IMR-90 (cell line): ENCODE measurements around the gene C11orf68. TPM values are rescaled to one million over a fixed set of nuclear protein-coding genes. Genes with fewer than 3 reads are reported as not detected.
A peak's percentile ranks its signal among the peaks of the same experiment; 100 is the strongest.

Experiments
- ATAC-seq: fragments of 200-7000 bp; cut with Tn5 transposase; 2 replicates; pipeline ENCODE4 v1.9.1; 2020; ENCODE audit warnings: low read depth, mild to moderate bottlenecking, moderate library complexity
- BruUV-seq: library from RNA; stranded (reverse); fragments of 400-500 nt; replicated peaks from 2 replicates; lab custom pipeline; 2021; lab: Mats Ljungman, UMichigan
- CTCF ChIA-PET: fragments of 300-600 bp; formaldehyde crosslinking; extraction: SDS; loops from one replicate; lab custom pipeline; 2021; ENCODE audit warnings: antibody characterized with exemption; lab: Yijun Ruan, JAX
- POLR2A ChIA-PET: fragments of 300-600 bp; sonication (Branson Sonifier 250); formaldehyde crosslinking; loops from one replicate; lab custom pipeline; 2022; ENCODE audit warnings: antibody characterized with exemption; ENCODE audit not compliant: unreplicated experiment; lab: Charles Lee
- DNase-seq: peaks from one replicate; pipeline ENCODE4 v3.0.0; 2013
- H2AFZ ChIP-seq: replicated peaks from 2 replicates; pipeline ENCODE3; 2013; ENCODE audit warnings: low read length, mild to moderate bottlenecking; ENCODE audit not compliant: poor library complexity
- H2AK5ac ChIP-seq: 2 replicates; pipeline ENCODE4 v1.6.1; 2013; ENCODE audit warnings: low read depth, low read length, inconsistent platforms
- H2AK9ac ChIP-seq: replicated peaks from 2 replicates; pipeline ENCODE3; 2013; ENCODE audit warnings: mild to moderate bottlenecking, low read depth, low read length, moderate library complexity; ENCODE audit not compliant: poor library complexity
- H2BK120ac ChIP-seq: 2 replicates; pipeline ENCODE4 v1.6.1; 2013; ENCODE audit warnings: low read depth, low read length, inconsistent platforms
- H2BK15ac ChIP-seq: 3 replicates; pipeline ENCODE4 v1.6.1; 2013; ENCODE audit warnings: low read depth, low read length, inconsistent platforms
- H2BK20ac ChIP-seq: 2 replicates; pipeline ENCODE4 v1.6.1; 2013; ENCODE audit warnings: low read depth, mild to moderate bottlenecking, inconsistent platforms, low read length, moderate library complexity
- H2BK5ac ChIP-seq: 2 replicates; pipeline ENCODE4 v1.6.1; 2013; ENCODE audit warnings: mild to moderate bottlenecking, low read depth, low read length, inconsistent platforms; ENCODE audit not compliant: poor library complexity, severe bottlenecking
- H3K14ac ChIP-seq: replicated peaks from 2 replicates; pipeline ENCODE4 v1.6.1; 2013; ENCODE audit warnings: low read depth, low read length, inconsistent platforms
- H3K18ac ChIP-seq: 2 replicates; pipeline ENCODE4 v1.6.1; 2013; ENCODE audit warnings: low read depth, low read length, control low read depth
- H3K23ac ChIP-seq: 2 replicates; pipeline ENCODE4 v1.6.1; 2013; ENCODE audit warnings: low read depth, low read length, inconsistent platforms
- H3K27ac ChIP-seq: 2 replicates; pipeline ENCODE4 v1.5.1; 2013; ENCODE audit warnings: mild to moderate bottlenecking, control low read depth, low read length; ENCODE audit not compliant: insufficient read depth
- H3K27me3 ChIP-seq: 2 replicates; pipeline ENCODE4 v1.6.1; 2013; ENCODE audit warnings: low read length; ENCODE audit not compliant: control insufficient read depth, insufficient read depth
- H3K36me3 ChIP-seq: 2 replicates; pipeline ENCODE4 v1.6.1; 2013; ENCODE audit warnings: low read length, mixed read lengths; ENCODE audit not compliant: control insufficient read depth, insufficient read depth
- H3K4ac ChIP-seq: 2 replicates; pipeline ENCODE4 v1.6.1; 2013; ENCODE audit warnings: low read depth, low read length, inconsistent platforms
- H3K4me1 ChIP-seq: 2 replicates; pipeline ENCODE4 v1.6.1; 2013; ENCODE audit warnings: low read length, mixed read lengths; ENCODE audit not compliant: control insufficient read depth, insufficient read depth
- H3K4me2 ChIP-seq: 2 replicates; pipeline ENCODE4 v1.6.1; 2013; ENCODE audit warnings: low read depth, mild to moderate bottlenecking, control low read depth, low read length, moderate library complexity
- H3K4me3 ChIP-seq: 2 replicates; pipeline ENCODE4 v1.5.1; 2013; ENCODE audit warnings: low read depth, mild to moderate bottlenecking, control low read depth, low read length, moderate library complexity; ENCODE audit not compliant: insufficient read depth
- H3K56ac ChIP-seq: 2 replicates; pipeline ENCODE4 v1.6.1; 2013; ENCODE audit warnings: low read length, inconsistent platforms; ENCODE audit not compliant: insufficient read depth; ENCODE audit errors: extremely low read depth
- H3K79me1 ChIP-seq, 2 experiments: 2 replicates each; pipeline ENCODE4 v1.6.1; 2013; ENCODE audit warnings: low read length in 2 of 2, inconsistent platforms in 1 of 2, low read depth in 1 of 2
- H3K9ac ChIP-seq: 2 replicates; pipeline ENCODE4 v1.6.1; 2013; ENCODE audit warnings: low read depth, low read length, control low read depth
- H3K9me1 ChIP-seq: 2 replicates; pipeline ENCODE4 v1.6.1; 2013; ENCODE audit warnings: low read length, inconsistent platforms; ENCODE audit not compliant: insufficient read depth
- H3K9me3 ChIP-seq: 2 replicates; pipeline ENCODE4 v1.6.1; 2013; ENCODE audit warnings: low read length; ENCODE audit not compliant: control insufficient read depth, insufficient read depth
- H4K20me1 ChIP-seq: 2 replicates; pipeline ENCODE4 v1.6.1; 2013; ENCODE audit warnings: low read length, inconsistent platforms; ENCODE audit not compliant: insufficient read depth
- H4K5ac ChIP-seq: 2 replicates; pipeline ENCODE4 v1.6.1; 2013; ENCODE audit warnings: mild to moderate bottlenecking, low read depth, low read length, control low read depth
- H4K8ac ChIP-seq, 2 experiments: 2 replicates each; pipeline ENCODE4 v1.6.1; 2013; ENCODE audit warnings: low read depth in 2 of 2, low read length in 2 of 2, control low read depth in 1 of 2, inconsistent platforms in 1 of 2
- H4K91ac ChIP-seq: 2 replicates; pipeline ENCODE4 v1.6.1; 2013; ENCODE audit warnings: low read depth, low read length, inconsistent platforms; ENCODE audit not compliant: insufficient read depth
- MAZ ChIP-seq: IDR thresholded peaks from 2 replicates; pipeline ENCODE4 v1.6.1; 2012; ENCODE audit warnings: low read depth, mild to moderate bottlenecking, low read length, improper control_type of control experiment, moderate library complexity, borderline replicate concordance
- POLR2A ChIP-seq: IDR thresholded peaks from 2 replicates; pipeline ENCODE4 v1.6.1; 2012; ENCODE audit warnings: mild to moderate bottlenecking, low read depth, low read length
- USF2 ChIP-seq: fragments of 150-350 bp; IDR thresholded peaks from 2 replicates; pipeline ENCODE4 v1.6.1; 2017; ENCODE audit warnings: mild to moderate bottlenecking, antibody characterized with exemption, low read length, low read depth
- whole genome bisulfite sequencing, 2 experiments: methylation state at CpG; one replicate each; pipeline versions ENCODE4 v1.1.5 to v1.1.7; 2013; ENCODE audit warnings: missing lambda C conversion rate in 2 of 2; ENCODE audit not compliant: insufficient read length in 1 of 2; ENCODE audit errors: extremely low coverage in 2 of 2; 5-methylcytosine and 5-hydroxymethylcytosine counted together
- dilution Hi-C: fragments of 300-500 bp; cut with HindIII; formaldehyde crosslinking; loops from one replicate; pipeline ENCODE4 v1.14.3; 2018; ENCODE audit warnings: low sequenced_read_pairs; ENCODE audit not compliant: unreplicated experiment
- in situ Hi-C: fragments of 300-500 bp; cut with MboI; formaldehyde crosslinking; loops from 3 replicates; pipeline ENCODE4 v1.14.3; 2019; ENCODE audit warnings: low sequenced_read_pairs, inconsistent platforms, mixed read lengths
- intact Hi-C: fragments of 100-400 bp; cut with micrococcal nuclease; formaldehyde crosslinking; loops from 2 replicates; pipeline ENCODE4 v1.10.0; 2022
- polyA plus RNA-seq, 3 experiments: library from polyadenylated mRNA; depleted of rRNA; stranded (reverse); fragments of >200 nt; gene quantifications; 2 replicates each; pipeline ENCODE4 v1.2.3, GENCODE V29; 2012; ENCODE audit warnings: low replicate concordance in 1 of 3
- total RNA-seq: library from RNA; depleted of rRNA; stranded (reverse); fragments of >200 nt; gene quantifications from 2 replicates; pipeline ENCODE4 v1.2.3, GENCODE V29; 2012

The C11orf68 gene
- total and polyA plus RNA-seq, 2 of the 4 experiments (the other 2 are of a cell fraction): 20.3 to 104 TPM

GRCh38 chr11:65894034-65894591, 24.7 kb downstream of the C11orf68 start:
- Histone ChIP-seq H2AK9ac (peak overlapping the region; percentile 76), H2BK15ac (no peak overlapping the region), H3K27ac (peak overlapping the region; percentile 60), H2BK20ac (no peak overlapping the region), H2BK5ac (peak overlapping the region; percentile 40), H3K9ac (peak overlapping the region; percentile 38), H3K36me3 (peaks cover 46% of the 10 kb centered on the region), H3K56ac (0 out of 2 replicates have a peak overlapping the region, but pooled peaks have one; percentile 22), H2BK120ac (no peak overlapping the region), H3K23ac (peak overlapping the region; percentile 83), H4K8ac (peak overlapping the region in 1 of 2 experiments; percentile 24; a peak in 1 of 4 replicates), H3K14ac (peak overlapping the region; percentile 74; the same call in 1 of the 2 replicates), H4K5ac (no peak overlapping the region), H3K79me1 (peaks cover 0 to 24% of the 10 kb centered on the region in 2 experiments; a peak in 2 of 4 replicates), H3K4ac (peak overlapping the region; percentile 66; the same call in 1 of the 2 replicates), H3K4me2 (no peak overlapping the region), H2AK5ac (peak overlapping the region; percentile 14; the same call in 1 of the 2 replicates), H4K91ac (0 out of 2 replicates have a peak overlapping the region, but pooled peaks have one; percentile 29), H2AFZ (no peak overlapping the region), H3K9me1 (0 out of 2 replicates have a peak, but pooled peaks cover 4% of the 10 kb centered on the region), H4K20me1 (peaks cover 84% of the 10 kb centered on the region), H3K27me3 (no peaks in the 10 kb centered on the region), H3K18ac (no peak overlapping the region), H3K9me3 (no peaks in the 10 kb centered on the region), H3K4me3 (no peak overlapping the region), H3K4me1 (peaks cover 40% of the 10 kb centered on the region)
- BruUV-seq: no TSS peak
- dilution Hi-C loops (no loop called here), intact Hi-C loops (no loop called here), in situ Hi-C loops (loop anchor here (5.0 kb wide), 1 partner anchor 68 kb away; the partner anchor contains the start of gene SART1)
- DNase-seq (no peak), ATAC-seq (no peak)
- ChIA-PET POLR2A (interaction anchor here (0.7 kb wide), 1 partner anchor 1376 kb away, joined by 5 read pairs; no protein-coding TSS in a partner anchor), CTCF (interaction anchor here (0.6 to 0.7 kb wide), 2 partner anchors 34 to 43 kb away, joined by 3 read pairs; no protein-coding TSS in a partner anchor)
- WGBS, 2 experiments: 70% methylated on average over 6 of the region's 16 CpGs; no CpG with 5 or more reads in 1 of the 2 experiments
- no peak for TF ChIP-seq USF2
- peak; percentile 27; the same call in 1 of the 2 replicates for TF ChIP-seq MAZ
- peak; percentile 52 for TF ChIP-seq POLR2A
